Measurements from ENCODE around the gene ZNF70.

The ZNF70 gene

GRCh38 chr22:23715806-23716375, 35.0 kb downstream of the ZNF70 start:
- DNase-seq: no peak

GRCh38 chr22:23714596-23715578, 36.0 kb downstream of the ZNF70 start:
- DNase-seq: no peak

GRCh38 chr22:23713696-23714595, 37.0 kb downstream of the ZNF70 start:
- DNase-seq: no peak

GRCh38 chr22:23712256-23712655, 38.7 kb downstream of the ZNF70 start:
- no peak for DNase-seq

- no peak for DNase-seq
Measured at GRCh38 chr22:23709107-23709506, 41.8 kb downstream of the ZNF70 start.

- no peak for DNase-seq
Measured at GRCh38 chr22:23708270-23708669, 42.6 kb downstream of the ZNF70 start.

GRCh38 chr22:23705358-23705757, 45.6 kb downstream of the ZNF70 start:
- DNase-seq: no peak

- no peak for DNase-seq
Measured at GRCh38 chr22:23704829-23705228, 46.1 kb downstream of the ZNF70 start.

GRCh38 chr22:23704062-23704461, 46.9 kb downstream of the ZNF70 start:
- DNase-seq: no peak

- no peak for DNase-seq
Measured at GRCh38 chr22:23700706-23701105, 50.2 kb downstream of the ZNF70 start.

GRCh38 chr22:23698673-23699235, 52.2 kb downstream of the ZNF70 start:
- DNase-seq: no peak

GRCh38 chr22:23698094-23698493, 52.8 kb downstream of the ZNF70 start:
- DNase-seq: no peak

GRCh38 chr22:23697031-23697970, 53.6 kb downstream of the ZNF70 start:
- no peak for DNase-seq

- DNase-seq: no peak
Measured at GRCh38 chr22:23696326-23696851, 54.5 kb downstream of the ZNF70 start.

- DNase-seq: no peak
Measured at GRCh38 chr22:23695571-23696325, 55.2 kb downstream of the ZNF70 start.

- DNase-seq: no peak
Measured at GRCh38 chr22:23695141-23695540, 55.8 kb downstream of the ZNF70 start.

- DNase-seq: no peak
Measured at GRCh38 chr22:23693979-23694680, 56.8 kb downstream of the ZNF70 start.

- no peak for DNase-seq
Measured at GRCh38 chr22:23692598-23693291, 58.2 kb downstream of the ZNF70 start.

- no peak for DNase-seq
Measured at GRCh38 chr22:23691748-23692423, 59.0 kb downstream of the ZNF70 start.
